WTC11 (cell line): ENCODE measurements around the gene ARHGAP32.

Experiments used
- CTCF ChIP-seq: fragments of 200-600 bp; IDR thresholded peaks from 2 replicates; pipeline ENCODE4 v1.8.0; 2022; ENCODE audit warnings: antibody characterized with exemption
- USF2 ChIP-seq: sonication (generic); formaldehyde crosslinking; IDR thresholded peaks from 2 replicates; pipeline ENCODE4 v1.8.1; 2023; ENCODE audit warnings: mild to moderate bottlenecking, missing genetic modification reagents, moderate library complexity

DNA sequence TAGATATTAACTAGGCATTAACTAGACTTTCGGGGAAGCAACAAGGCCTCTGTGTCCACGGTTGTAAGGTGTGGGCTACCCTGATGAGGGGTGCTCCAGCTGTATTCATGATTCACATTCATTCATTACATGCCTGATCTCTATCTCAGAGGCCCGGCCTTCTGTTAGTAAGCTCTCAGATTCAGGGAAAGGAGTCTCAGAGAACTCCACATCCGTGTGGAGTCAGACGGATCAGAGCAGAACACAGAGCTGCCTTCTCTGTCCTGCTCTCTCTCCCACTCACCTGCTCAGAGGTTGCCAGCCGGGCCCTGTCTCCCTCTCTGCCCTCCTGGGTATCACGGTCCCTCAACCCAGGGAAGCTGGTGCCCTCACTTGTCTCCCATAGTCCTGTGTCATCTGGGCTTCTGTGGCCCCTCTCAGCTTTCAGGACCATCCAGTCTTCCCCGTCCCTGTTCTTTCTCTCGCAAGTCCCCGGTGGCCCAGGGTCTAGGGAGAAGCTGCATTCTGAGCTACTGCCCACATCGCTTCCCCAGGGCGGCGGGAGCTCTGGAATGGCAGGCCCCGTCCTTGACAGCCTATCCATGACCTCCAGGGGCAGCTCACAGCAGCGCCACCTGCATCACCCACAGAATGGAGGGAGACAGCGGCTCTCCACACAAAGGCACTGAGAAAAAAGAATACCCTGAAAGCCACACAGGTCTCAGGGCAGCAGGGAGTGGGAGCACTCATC lies 253.8 kb downstream of the ARHGAP32 start:
- TF ChIP-seq CTCF (no peak), USF2 (no peak)
